Hematopoietic multipotent progenitor cell treated with erythropoietin and hydrocortisone succinate and interleukin-3 and kit ligand, for 8 days (in vitro differentiated cells): ENCODE data around the gene CCND2.
A peak's percentile ranks its signal among the peaks of the same experiment; 100 is the strongest.

ENCODE experiments used
- DNase-seq: peaks from one replicate; pipeline ENCODE4 v3.0.0-alpha.2; 2015

CCND2 gene

GRCh38 chr12:4257442-4257841, 16.1 kb upstream of the CCND2 start:
- DNase-seq = no peak

- DNase-seq = no peak
Measured at GRCh38 chr12:4259099-4259498, 14.5 kb upstream of the CCND2 start.

GRCh38 chr12:4261655-4262054, 11.9 kb upstream of the CCND2 start:
- no peak for DNase-seq

- no peak for DNase-seq
Measured at GRCh38 chr12:4265280-4265679, 8.3 kb upstream of the CCND2 start.

GRCh38 chr12:4266990-4267389, 6.6 kb upstream of the CCND2 start:
- DNase-seq = no peak

- no peak for DNase-seq
Measured at GRCh38 chr12:4267704-4268328, 5.7 kb upstream of the CCND2 start.

GRCh38 chr12:4268329-4269181, 5.0 kb upstream of the CCND2 start:
- DNase-seq = peak; percentile 49

GRCh38 chr12:4269279-4269991, 4.1 kb upstream of the CCND2 start:
- DNase-seq = peak; percentile 79

- peak; percentile 35 for DNase-seq
Measured at GRCh38 chr12:4270016-4270830, 3.3 kb upstream of the CCND2 start.

GRCh38 chr12:4270831-4271716, 2.5 kb upstream of the CCND2 start:
- DNase-seq = peak; percentile 53

GRCh38 chr12:4271717-4272423, 1.7 kb upstream of the CCND2 start:
- DNase-seq = peak; percentile 94

- peak; percentile 72 for DNase-seq
Measured at GRCh38 chr12:4272424-4273272, 914 bp upstream of the CCND2 start.

GRCh38 chr12:4273273-4273651, 300 bp upstream of the CCND2 start:
- no peak for DNase-seq

- DNase-seq = peak; percentile 8
Measured at GRCh38 chr12:4274396-4275015, 944 bp downstream of the CCND2 start.

GRCh38 chr12:4275016-4275869, 1.7 kb downstream of the CCND2 start:
- DNase-seq = peak; percentile 28

- no peak for DNase-seq
Measured at GRCh38 chr12:4275870-4276301, 2.3 kb downstream of the CCND2 start.

GRCh38 chr12:4276524-4277204, 3.1 kb downstream of the CCND2 start:
- peak; percentile 91 for DNase-seq

- DNase-seq = no peak
Measured at GRCh38 chr12:4277205-4277543, 3.6 kb downstream of the CCND2 start.
